KBM-7 (cell line): ENCODE data around the gene AKIRIN2.
"Not testable (repeated sequence)": the region's sequence is repeated elsewhere in the genome, so short reads cannot be mapped to it uniquely, and the experiment has no call there.

ENCODE experiments used
- DNase-seq: peaks from one replicate; pipeline ENCODE4 v3.0.0-alpha.2; 2015
- in situ Hi-C: fragments of 300-500 bp; cut with MboI; formaldehyde crosslinking; loops from 2 replicates; pipeline ENCODE4 v1.14.3; 2020; ENCODE audit warnings: low sequenced_read_pairs, low pct_unique_long_range_greater_than_20kb, mixed read lengths

AKIRIN2 gene

DNA sequence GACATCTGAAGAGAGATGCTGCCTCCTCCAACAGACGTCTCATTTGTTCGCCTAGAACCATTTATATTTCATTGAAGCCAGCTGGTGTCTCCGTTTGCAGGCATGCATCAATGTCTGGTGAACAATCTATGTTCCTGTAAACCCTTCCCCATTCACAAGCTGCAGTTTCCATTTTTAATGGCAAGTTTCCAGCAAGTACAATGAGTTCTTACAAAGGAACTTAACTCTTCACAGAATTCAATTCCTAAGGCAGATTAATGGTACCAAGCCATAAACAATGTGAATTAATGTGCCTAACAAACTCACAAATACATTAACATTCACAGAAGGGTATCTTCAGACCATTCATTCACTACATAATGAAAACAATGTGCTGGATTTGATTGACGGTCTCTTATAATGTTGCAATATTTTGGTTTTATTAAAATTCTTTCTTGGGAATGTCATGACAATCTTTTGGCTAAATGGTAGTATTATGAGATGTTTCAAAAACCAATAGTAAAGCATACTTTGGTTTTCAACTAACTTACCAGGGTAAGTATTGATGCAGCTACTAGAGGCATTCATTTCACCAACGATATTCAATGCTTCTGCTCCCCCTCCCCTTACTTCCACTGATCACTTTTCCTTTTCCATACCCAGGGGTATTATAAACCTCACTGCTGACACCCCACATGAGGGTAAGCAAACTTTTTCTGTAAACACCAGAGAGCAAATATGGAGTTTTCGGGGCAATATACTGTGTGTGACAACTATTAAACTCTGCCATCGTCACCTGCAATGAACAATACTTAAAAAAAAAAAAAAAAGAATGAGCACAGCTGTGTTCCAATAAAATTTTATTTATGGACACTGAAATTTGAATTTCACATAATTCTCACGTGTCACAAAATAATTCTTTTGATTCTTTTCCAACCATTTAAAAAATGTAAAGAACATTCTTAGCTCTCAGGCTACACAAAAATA is 4.2 kb downstream of the AKIRIN2 start:
- in situ Hi-C loops, result no loop called here
- DNase-seq, result peak; percentile 41

- in situ Hi-C loops, DNase-seq: not testable (repeated sequence)
Observed at GRCh38 chr6:87696817-87697216, 5.2 kb downstream of the AKIRIN2 start.

- DNase-seq, result no peak
- in situ Hi-C loops, result no loop called here
Observed at GRCh38 chr6:87692086-87692485, 9.9 kb downstream of the AKIRIN2 start.

GRCh38 chr6:87690441-87690840 is 11.6 kb downstream of the AKIRIN2 start:
- no peak for DNase-seq
- in situ Hi-C loops, result no loop called here

DNA sequence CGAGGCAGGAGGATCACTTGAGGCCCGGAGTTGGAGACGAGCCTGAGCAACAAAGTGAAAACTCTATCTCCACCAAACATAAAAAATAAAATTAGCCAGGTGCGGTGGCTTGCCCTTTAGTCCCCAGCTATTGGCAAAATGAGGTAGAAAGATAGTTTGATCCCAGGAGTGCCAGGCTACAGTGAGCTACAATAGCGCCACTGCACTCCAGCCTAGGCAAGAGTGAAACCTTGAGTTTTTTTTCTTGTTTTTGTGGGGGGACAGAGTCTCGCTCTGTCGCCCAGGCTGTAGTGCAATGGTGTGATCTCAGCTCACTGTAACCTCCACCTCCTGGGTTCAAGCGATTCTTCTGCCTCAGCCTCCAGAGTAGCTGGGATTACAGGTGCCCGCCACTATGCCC is 14.1 kb downstream of the AKIRIN2 start:
- DNase-seq, result not testable (repeated sequence)

GRCh38 chr6:87687296-87687695 is 14.7 kb downstream of the AKIRIN2 start:
- in situ Hi-C loops, result no loop called here
- DNase-seq, result no peak

More for the DNA sequence above, 14.1 kb downstream of the AKIRIN2 start:
- in situ Hi-C loops, result not testable (repeated sequence)

DNA sequence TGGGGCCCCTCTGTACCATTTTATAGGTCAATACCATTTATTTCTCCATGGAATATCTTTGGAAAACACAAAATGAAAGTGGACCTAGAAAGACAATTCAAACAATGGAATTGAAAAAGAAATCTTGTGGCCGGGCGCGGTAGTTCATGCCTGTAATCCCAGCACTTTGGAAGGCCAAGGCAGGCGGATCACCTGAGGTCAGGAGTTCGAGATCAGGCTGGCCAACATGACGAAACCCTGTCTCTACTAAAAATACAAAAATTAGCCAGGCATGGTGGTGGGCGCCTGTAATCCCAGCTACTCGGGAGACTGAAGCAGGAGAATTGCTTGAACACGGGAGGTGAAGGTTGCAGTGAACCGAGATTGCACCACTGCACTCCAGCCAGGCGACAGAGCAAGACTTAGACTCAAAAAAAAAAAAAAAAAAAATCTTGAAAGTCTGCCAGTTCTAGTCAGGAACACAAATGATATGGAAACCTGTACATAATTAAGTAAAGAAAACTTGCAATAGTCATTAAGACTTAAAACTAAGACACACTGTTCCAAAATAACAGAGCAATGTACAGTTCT is 15.3 kb downstream of the AKIRIN2 start:
- in situ Hi-C loops, DNase-seq: not testable (repeated sequence)

GRCh38 chr6:87684895-87685654 is 17.0 kb downstream of the AKIRIN2 start:
- in situ Hi-C loops, result no loop called here
- no peak for DNase-seq

DNA sequence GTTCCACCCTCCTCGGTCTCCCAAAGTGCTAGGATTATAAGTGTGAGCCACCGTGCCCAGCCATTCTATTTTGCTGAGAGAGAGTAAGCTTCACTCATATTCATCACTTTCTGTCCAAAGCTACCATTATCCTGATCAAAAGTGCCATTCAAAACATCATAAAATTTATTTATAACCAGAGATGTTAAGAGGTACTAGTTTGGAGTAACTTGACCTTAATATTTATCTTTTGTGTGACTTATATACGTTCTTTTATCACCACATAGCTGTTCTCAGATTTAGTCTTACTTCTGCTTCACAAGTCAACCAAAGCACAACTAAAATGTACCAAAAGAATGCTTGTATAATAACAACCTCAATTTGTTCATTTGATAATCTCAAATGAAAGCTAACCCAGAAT is 18.1 kb downstream of the AKIRIN2 start:
- no peak for DNase-seq
- in situ Hi-C loops, result no loop called here

DNA sequence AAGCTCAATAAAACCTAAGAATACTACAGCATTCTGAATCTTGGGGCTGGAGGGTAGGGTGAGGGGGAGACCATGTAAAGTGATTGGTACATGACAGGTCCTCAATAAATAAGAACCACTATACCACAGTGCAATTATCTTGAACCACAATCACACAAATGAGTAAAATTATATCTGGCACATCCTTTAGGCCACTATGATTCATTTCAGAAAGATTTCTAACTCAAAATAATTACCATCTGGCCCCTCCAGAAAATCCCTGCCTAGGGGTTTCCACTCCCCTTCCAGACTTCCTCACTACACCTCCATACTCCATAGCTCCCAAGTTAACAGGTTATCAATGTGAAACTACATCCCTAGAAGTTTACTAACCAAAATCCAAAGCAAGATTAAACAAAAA is 19.7 kb downstream of the AKIRIN2 start:
- DNase-seq, result no peak
- in situ Hi-C loops, result no loop called here

GRCh38 chr6:87675004-87675681 is 26.9 kb downstream of the AKIRIN2 start:
- in situ Hi-C loops, result no loop called here
- no peak for DNase-seq

DNA sequence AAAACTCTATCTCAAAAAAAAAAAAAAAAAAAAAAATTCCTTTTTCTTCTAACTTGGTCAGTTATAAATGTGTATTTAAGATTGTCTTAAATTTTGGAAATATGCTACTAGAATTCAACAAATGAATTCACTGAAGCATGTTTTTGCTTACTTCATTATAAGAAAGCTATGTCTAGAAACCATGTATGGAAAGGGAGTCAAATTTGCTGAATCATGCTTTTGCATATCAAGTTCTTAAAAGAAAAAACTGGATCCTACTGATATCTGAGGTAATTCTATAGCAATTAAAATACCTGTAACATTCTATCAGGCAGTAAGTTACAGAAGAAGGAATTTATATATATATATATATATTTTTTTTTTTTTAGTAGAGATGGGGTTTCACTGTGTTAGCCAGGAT is 27.7 kb downstream of the AKIRIN2 start:
- in situ Hi-C loops, result no loop called here
- no peak for DNase-seq

DNA sequence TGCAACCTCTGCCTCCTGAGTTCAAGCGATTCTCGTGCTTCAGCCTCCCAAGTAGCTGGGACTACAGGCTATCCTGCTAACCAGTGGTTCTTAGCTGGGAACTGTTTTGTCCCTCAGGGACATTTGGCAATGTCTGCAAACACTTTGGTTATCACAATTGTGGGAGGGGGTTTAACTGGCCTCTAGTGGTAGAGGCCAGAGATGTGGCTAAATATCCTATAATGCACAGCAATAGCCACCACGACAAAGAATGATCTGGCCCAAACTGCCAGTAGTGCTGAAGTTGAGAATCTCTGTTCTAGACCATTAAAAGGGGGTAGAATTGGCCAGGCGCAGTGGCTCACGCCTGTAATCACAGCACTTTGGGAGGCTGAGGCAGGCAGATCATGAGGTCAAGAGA is 28.8 kb downstream of the AKIRIN2 start:
- no peak for DNase-seq

DNA sequence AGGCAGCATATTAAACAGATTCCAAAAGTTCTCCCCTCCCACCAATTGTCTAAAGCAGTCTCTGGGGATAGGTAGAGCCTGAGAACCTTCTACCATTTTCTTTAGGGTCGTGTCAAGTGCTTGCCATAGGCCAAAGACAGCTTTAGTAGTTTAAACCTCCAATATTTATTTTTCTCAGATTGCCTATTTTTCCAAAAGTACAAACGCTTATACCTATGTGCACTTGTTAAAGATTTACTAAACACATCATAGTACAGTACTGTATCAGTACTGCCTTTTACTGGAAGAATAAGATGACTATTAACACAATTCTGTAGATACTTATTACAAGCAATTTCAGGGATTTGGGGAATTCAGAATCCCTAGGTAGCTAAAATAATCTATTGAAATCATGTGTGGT is 29.4 kb downstream of the AKIRIN2 start:
- in situ Hi-C loops, result no loop called here
- DNase-seq, result no peak

More for the DNA sequence above, 28.8 kb downstream of the AKIRIN2 start:
- in situ Hi-C loops, result no loop called here

- in situ Hi-C loops, result no loop called here
- DNase-seq, result no peak
Observed at GRCh38 chr6:87671555-87672029, 30.4 kb downstream of the AKIRIN2 start.

DNA sequence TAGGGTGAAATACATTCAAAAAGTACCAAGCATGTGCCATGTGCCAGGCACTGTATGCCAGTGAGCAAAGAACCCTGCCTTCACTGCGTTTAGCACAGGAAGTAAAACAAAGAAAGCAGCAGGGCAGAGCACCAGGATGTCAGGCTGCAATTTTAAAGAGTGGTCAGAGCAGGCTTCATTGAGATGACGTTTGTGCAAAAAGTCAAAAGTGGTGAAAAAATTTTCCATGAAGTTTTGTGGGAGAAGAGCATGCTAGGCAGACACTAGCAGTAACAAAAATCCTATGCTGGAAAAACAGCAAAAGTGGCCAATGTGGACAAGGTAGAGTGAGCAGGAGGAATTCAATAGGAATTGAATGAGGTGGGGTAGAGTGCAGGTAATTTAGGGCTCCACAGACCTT is 31.3 kb downstream of the AKIRIN2 start:
- in situ Hi-C loops, result no loop called here
- no peak for DNase-seq

DNA sequence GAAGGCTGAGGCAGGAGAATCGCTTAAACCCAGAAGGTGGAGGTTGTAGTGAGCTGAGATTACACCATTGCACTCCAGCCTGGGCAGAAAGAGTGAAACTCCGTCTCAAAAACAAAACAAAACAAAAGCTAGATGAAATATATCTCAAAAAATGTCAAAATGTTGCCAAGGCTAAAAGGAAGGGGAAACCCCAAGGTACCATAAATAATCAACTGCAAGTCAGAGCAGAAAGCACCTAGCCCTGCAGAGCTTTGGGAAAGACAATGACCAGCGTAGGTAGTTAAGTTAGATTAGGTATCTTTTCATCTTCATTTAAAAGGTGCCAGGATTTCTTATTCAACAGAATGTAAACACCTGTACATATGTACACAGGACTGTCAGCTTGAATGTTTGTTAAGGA is 33.0 kb downstream of the AKIRIN2 start:
- in situ Hi-C loops, result no loop called here
- no peak for DNase-seq

DNA sequence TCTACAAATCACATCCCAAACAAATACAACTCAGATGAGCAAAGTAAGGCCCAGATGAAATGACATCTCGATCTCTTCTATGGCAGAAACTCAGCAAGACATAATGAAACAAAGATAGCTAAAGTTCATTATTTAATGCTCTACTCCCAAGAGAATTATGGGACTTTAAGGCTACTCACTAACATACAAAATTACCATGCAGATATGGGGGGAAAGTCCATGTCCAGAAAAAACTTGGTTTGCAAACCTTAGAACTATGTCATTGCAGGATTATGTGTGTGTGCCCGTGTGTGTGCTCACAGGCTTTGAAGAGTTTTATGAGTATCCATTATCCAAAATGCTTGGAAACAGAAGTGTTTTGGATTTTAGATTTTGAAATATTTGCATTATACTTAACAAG is 34.0 kb downstream of the AKIRIN2 start:
- DNase-seq, result no peak
- in situ Hi-C loops, result no loop called here

- no peak for DNase-seq
- in situ Hi-C loops, result no loop called here
Observed at GRCh38 chr6:87667032-87667431, 35.0 kb downstream of the AKIRIN2 start.
